ENCODE data around the gene FYCO1. TPM values are rescaled to one million over a fixed set of nuclear protein-coding genes. Genes with fewer than 3 reads are reported as not detected.

The FYCO1 gene
- total RNA-seq, 1 experiment from 2014 or later: 10.9 TPM

GRCh38 chr3:46030626-46031025 is 35.0 kb upstream of the FYCO1 start:
- Histone ChIP-seq H3K4me1 (no peaks in the 10 kb centered on the region), H3K9me3 (peaks cover 4% of the 10 kb centered on the region), H3K4me3 (ENCODE audit: low read depth, low read length) (no peak overlapping the region), H3K27me3 (replicated peaks; ENCODE audit: control insufficient read depth, insufficient read depth, low read length) (no peaks in the 10 kb centered on the region), H3K36me3 (ENCODE audit: control insufficient read depth, insufficient read depth, low read length) (no peaks in the 10 kb centered on the region)
- TF ChIP-seq CTCF (IDR thresholded peaks at IDR 0.05; ENCODE audit: insufficient read depth in 1 of 2, low read depth in 1 of 2, low read length in 1 of 2, severe bottlenecking in 1 of 2, unreplicated experiment in 1 of 2): no peak
- BruUV-seq (replicated peaks): no TSS peak
- H3K27ac Mint-ChIP-seq (ENCODE audit: unreplicated experiment): no peak overlapping the region
- CTCF ChIA-PET: no interaction called here
- no peak overlapping the region for H3K4me3 Mint-ChIP-seq (ENCODE audit: unreplicated experiment)
- peaks cover 26% of the 10 kb centered on the region for H3K9me3 Mint-ChIP-seq (ENCODE audit: unreplicated experiment)
- no peaks in the 10 kb centered on the region for H3K4me1 Mint-ChIP-seq (ENCODE audit: low read depth, unreplicated experiment)
- POLR2A ChIA-PET: no interaction called here
- no peaks in the 10 kb centered on the region for H3K27me3 Mint-ChIP-seq (ENCODE audit: insufficient read depth, unreplicated experiment)
- intact Hi-C loops (cut with micrococcal nuclease; ENCODE audit: unreplicated experiment): no loop called here
- no peaks in the 10 kb centered on the region for H3K36me3 Mint-ChIP-seq (ENCODE audit: insufficient read depth, unreplicated experiment)
- no peak for DNase-seq

- H3K4me1 ChIP-seq: no peaks in the 10 kb centered on the region
- H3K27me3 ChIP-seq (replicated peaks; ENCODE audit: control insufficient read depth, insufficient read depth, low read length): no peaks in the 10 kb centered on the region
- peaks cover 4% of the 10 kb centered on the region for H3K9me3 ChIP-seq
- no peaks in the 10 kb centered on the region for H3K27me3 Mint-ChIP-seq (ENCODE audit: insufficient read depth, unreplicated experiment)
- ChIA-PET CTCF (no interaction called here), POLR2A (no interaction called here)
- H3K4me3 ChIP-seq (ENCODE audit: low read depth, low read length): no peak overlapping the region
- no peak overlapping the region for H3K4me3 Mint-ChIP-seq (ENCODE audit: unreplicated experiment)
- DNase-seq: no peak
- no peaks in the 10 kb centered on the region for H3K4me1 Mint-ChIP-seq (ENCODE audit: low read depth, unreplicated experiment)
- no peaks in the 10 kb centered on the region for H3K36me3 Mint-ChIP-seq (ENCODE audit: insufficient read depth, unreplicated experiment)
- H3K27ac Mint-ChIP-seq (ENCODE audit: unreplicated experiment): no peak overlapping the region
- TF ChIP-seq CTCF (IDR thresholded peaks at IDR 0.05; ENCODE audit: insufficient read depth in 1 of 2, low read depth in 1 of 2, low read length in 1 of 2, severe bottlenecking in 1 of 2, unreplicated experiment in 1 of 2): no peak
- intact Hi-C loops (cut with micrococcal nuclease; ENCODE audit: unreplicated experiment): no loop called here
- H3K36me3 ChIP-seq (ENCODE audit: control insufficient read depth, insufficient read depth, low read length): no peaks in the 10 kb centered on the region
- H3K9me3 Mint-ChIP-seq (ENCODE audit: unreplicated experiment): peaks cover 32% of the 10 kb centered on the region
- no TSS peak for BruUV-seq (replicated peaks)
These were observed 34.4 kb upstream of the FYCO1 start for GRCh38 chr3:46029953-46030543.

GRCh38 chr3:46027736-46028397 is 32.2 kb upstream of the FYCO1 start:
- no peaks in the 10 kb centered on the region for H3K36me3 Mint-ChIP-seq (ENCODE audit: insufficient read depth, unreplicated experiment)
- Histone ChIP-seq H3K36me3 (ENCODE audit: control insufficient read depth, insufficient read depth, low read length) (no peaks in the 10 kb centered on the region), H3K27me3 (replicated peaks; ENCODE audit: control insufficient read depth, insufficient read depth, low read length) (no peaks in the 10 kb centered on the region), H3K4me1 (no peaks in the 10 kb centered on the region), H3K4me3 (ENCODE audit: low read depth, low read length) (no peak overlapping the region), H3K9me3 (peaks cover 4% of the 10 kb centered on the region)
- no peaks in the 10 kb centered on the region for H3K4me1 Mint-ChIP-seq (ENCODE audit: low read depth, unreplicated experiment)
- no peak overlapping the region for H3K4me3 Mint-ChIP-seq (ENCODE audit: unreplicated experiment)
- BruUV-seq (replicated peaks): no TSS peak
- ChIA-PET CTCF (no interaction called here), POLR2A (no interaction called here)
- no peak overlapping the region for H3K27ac Mint-ChIP-seq (ENCODE audit: unreplicated experiment)
- peaks cover 2% of the 10 kb centered on the region for H3K27me3 Mint-ChIP-seq (ENCODE audit: insufficient read depth, unreplicated experiment)
- DNase-seq: peak in 1 of 2 experiments; percentile 7
- TF ChIP-seq CTCF (IDR thresholded peaks at IDR 0.05; ENCODE audit: insufficient read depth in 1 of 2, low read depth in 1 of 2, low read length in 1 of 2, severe bottlenecking in 1 of 2, unreplicated experiment in 1 of 2): no peak
- intact Hi-C loops (cut with micrococcal nuclease; ENCODE audit: unreplicated experiment): no loop called here
- peaks cover 36% of the 10 kb centered on the region for H3K9me3 Mint-ChIP-seq (ENCODE audit: unreplicated experiment)
